Measurements from ENCODE around the gene LAMA3. TPM values are rescaled to one million over a fixed set of nuclear protein-coding genes. Genes with fewer than 3 reads are reported as not detected.

Gene LAMA3
- polyA plus RNA-seq, 1 of the 3 experiments (the other 2 are of a cell fraction): 3.5 TPM

DNA sequence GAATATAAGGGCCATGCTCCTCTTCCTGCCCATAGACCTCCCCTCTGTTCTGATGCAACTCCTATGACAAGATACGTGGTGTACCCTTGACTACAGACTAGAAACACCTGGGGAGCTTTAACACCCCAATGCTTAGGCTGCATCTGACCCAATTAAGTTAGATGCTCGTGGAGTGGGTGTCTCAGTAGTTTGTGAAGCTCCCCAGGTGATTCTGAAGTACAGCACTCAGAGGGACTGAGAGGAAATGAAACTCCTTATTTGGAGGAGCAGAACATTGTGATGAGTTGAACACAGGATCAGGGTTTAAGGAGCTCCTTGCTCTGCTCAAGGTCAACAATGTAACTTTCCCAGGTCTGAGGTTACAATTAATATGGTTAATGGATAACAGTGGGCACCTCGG lies 245.0 kb downstream of the LAMA3 start:
- Histone ChIP-seq H3F3A (replicated peaks; ENCODE audit: insufficient read depth) (peaks cover 7% of the 10 kb centered on the region), H2AFZ (ENCODE audit: low read depth) (no peak overlapping the region), H3K79me2 (ENCODE audit: insufficient read depth) (no peaks in the 10 kb centered on the region), H3K36me3 (replicated peaks in 1 of 2; ENCODE audit: control insufficient read depth in 1 of 2, insufficient read depth in 2 of 2, low read length in 1 of 2) (no peaks in the 10 kb centered on the region), H3K9me2 (no peaks in the 10 kb centered on the region), H3K27ac (ENCODE audit: low read depth in 2 of 2, low read length in 1 of 2) (peak overlapping the region in 1 of 2 experiments; percentile 62; a peak in 1 of 4 replicates), H3K9me3 (no peaks in the 10 kb centered on the region), H3K4me1 (ENCODE audit: control insufficient read depth in 1 of 2, insufficient read depth in 2 of 2, low read depth in 1 of 2, low read length in 1 of 2) (peaks cover 8 to 31% of the 10 kb centered on the region in 2 experiments; a peak in 3 of 4 replicates), H3K4me2 (peak overlapping the region; percentile 48; the same call in 1 of the 2 replicates), H3K4me3 (ENCODE audit: low read depth in 2 of 2, low read length in 1 of 2) (no peak overlapping the region), H3K9ac (no peak overlapping the region), H4K20me1 (ENCODE audit: insufficient read depth) (no peaks in the 10 kb centered on the region), H3K27me3 (ENCODE audit: insufficient read depth) (no peaks in the 10 kb centered on the region)
- TF ChIP-seq RFX5 (IDR thresholded peaks at IDR 0.05; ENCODE audit: low read length) (no peak), MEF2A (IDR thresholded peaks at IDR 0.05; ENCODE audit: borderline replicate concordance, low read depth) (no peak), RAD21 (IDR thresholded peaks at IDR 0.05; ENCODE audit: low read length) (no peak), EZH2phosphoT487 (IDR thresholded peaks at IDR 0.05; ENCODE audit: borderline replicate concordance, low read depth) (no peak), NRF1 (IDR thresholded peaks at IDR 0.05; ENCODE audit: low read depth, low read length) (no peak), SMC3 (IDR thresholded peaks at IDR 0.05; ENCODE audit: low read depth, low read length) (no peak), RXRA (IDR thresholded peaks at IDR 0.05; ENCODE audit: borderline replicate concordance, low read depth) (no peak), RCOR1 (IDR thresholded peaks at IDR 0.05; ENCODE audit: low read length) (no peak), TAF1 (IDR thresholded peaks at IDR 0.05; ENCODE audit: borderline replicate concordance, low read depth, low read length) (no peak), ZBTB33 (IDR thresholded peaks at IDR 0.05; ENCODE audit: borderline replicate concordance, low read depth) (no peak), GABPA (IDR thresholded peaks at IDR 0.05; ENCODE audit: low read depth) (no peak), IRF3 (IDR thresholded peaks at IDR 0.05; ENCODE audit: low read depth, low read length) (no peak), TCF12 (IDR thresholded peaks at IDR 0.05) (no peak), JUND (IDR thresholded peaks at IDR 0.05) (no peak)
- TF ChIP-seq, protein P1, sequence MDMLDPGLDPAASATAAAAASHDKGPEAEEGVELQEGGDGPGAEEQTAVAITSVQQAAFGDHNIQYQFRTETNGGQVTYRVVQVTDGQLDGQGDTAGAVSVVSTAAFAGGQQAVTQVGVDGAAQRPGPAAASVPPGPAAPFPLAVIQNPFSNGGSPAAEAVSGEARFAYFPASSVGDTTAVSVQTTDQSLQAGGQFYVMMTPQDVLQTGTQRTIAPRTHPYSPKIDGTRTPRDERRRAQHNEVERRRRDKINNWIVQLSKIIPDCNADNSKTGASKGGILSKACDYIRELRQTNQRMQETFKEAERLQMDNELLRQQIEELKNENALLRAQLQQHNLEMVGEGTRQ (IDR thresholded peaks at IDR 0.05; ENCODE audit: borderline replicate concordance, low read depth, low read length): no peak
- TF ChIP-seq, protein P2, sequence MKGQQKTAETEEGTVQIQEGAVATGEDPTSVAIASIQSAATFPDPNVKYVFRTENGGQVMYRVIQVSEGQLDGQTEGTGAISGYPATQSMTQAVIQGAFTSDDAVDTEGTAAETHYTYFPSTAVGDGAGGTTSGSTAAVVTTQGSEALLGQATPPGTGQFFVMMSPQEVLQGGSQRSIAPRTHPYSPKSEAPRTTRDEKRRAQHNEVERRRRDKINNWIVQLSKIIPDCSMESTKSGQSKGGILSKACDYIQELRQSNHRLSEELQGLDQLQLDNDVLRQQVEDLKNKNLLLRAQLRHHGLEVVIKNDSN (IDR thresholded peaks at IDR 0.05; ENCODE audit: borderline replicate concordance, low read depth): no peak
- TF ChIP-seq, protein P3, sequence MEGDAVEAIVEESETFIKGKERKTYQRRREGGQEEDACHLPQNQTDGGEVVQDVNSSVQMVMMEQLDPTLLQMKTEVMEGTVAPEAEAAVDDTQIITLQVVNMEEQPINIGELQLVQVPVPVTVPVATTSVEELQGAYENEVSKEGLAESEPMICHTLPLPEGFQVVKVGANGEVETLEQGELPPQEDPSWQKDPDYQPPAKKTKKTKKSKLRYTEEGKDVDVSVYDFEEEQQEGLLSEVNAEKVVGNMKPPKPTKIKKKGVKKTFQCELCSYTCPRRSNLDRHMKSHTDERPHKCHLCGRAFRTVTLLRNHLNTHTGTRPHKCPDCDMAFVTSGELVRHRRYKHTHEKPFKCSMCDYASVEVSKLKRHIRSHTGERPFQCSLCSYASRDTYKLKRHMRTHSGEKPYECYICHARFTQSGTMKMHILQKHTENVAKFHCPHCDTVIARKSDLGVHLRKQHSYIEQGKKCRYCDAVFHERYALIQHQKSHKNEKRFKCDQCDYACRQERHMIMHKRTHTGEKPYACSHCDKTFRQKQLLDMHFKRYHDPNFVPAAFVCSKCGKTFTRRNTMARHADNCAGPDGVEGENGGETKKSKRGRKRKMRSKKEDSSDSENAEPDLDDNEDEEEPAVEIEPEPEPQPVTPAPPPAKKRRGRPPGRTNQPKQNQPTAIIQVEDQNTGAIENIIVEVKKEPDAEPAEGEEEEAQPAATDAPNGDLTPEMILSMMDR (IDR thresholded peaks at IDR 0.05): no peak
- TF ChIP-seq, protein P4, sequence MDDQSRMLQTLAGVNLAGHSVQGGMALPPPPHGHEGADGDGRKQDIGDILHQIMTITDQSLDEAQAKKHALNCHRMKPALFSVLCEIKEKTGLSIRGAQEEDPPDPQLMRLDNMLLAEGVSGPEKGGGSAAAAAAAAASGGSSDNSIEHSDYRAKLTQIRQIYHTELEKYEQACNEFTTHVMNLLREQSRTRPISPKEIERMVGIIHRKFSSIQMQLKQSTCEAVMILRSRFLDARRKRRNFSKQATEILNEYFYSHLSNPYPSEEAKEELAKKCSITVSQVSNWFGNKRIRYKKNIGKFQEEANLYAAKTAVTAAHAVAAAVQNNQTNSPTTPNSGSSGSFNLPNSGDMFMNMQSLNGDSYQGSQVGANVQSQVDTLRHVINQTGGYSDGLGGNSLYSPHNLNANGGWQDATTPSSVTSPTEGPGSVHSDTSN (IDR thresholded peaks at IDR 0.05): no peak
- TF ChIP-seq, protein P5, sequence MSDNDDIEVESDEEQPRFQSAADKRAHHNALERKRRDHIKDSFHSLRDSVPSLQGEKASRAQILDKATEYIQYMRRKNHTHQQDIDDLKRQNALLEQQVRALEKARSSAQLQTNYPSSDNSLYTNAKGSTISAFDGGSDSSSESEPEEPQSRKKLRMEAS (IDR thresholded peaks at IDR 0.05; ENCODE audit: low read depth): no peak
- CTCF ChIA-PET: interaction anchor here (1.9 kb wide), 1 partner anchor 16 kb away, joined by 11 read pairs; no protein-coding TSS in a partner anchor
- WGBS (ENCODE audit: low lambda C conversion rate): 68% methylated on average over 3 of the region's 3 CpGs
- POLR2A ChIA-PET: no interaction called here
- no peak for DNase-seq

Measured in SK-N-SH (cell line).